ENCODE measurements around the gene ZNF264. TPM values are rescaled to one million over a fixed set of nuclear protein-coding genes. Genes with fewer than 3 reads are reported as not detected.
A peak's percentile ranks its signal among the peaks of the same experiment; 100 is the strongest.
"Not testable (repeated sequence)": the region's sequence is repeated elsewhere in the genome, so short reads cannot be mapped to it uniquely, and the experiment has no call there.

Gene ZNF264
- total and polyA plus RNA-seq, 3 experiments from 2014 or later: 13.0 to 27.8 (median 26.6) TPM

DNA sequence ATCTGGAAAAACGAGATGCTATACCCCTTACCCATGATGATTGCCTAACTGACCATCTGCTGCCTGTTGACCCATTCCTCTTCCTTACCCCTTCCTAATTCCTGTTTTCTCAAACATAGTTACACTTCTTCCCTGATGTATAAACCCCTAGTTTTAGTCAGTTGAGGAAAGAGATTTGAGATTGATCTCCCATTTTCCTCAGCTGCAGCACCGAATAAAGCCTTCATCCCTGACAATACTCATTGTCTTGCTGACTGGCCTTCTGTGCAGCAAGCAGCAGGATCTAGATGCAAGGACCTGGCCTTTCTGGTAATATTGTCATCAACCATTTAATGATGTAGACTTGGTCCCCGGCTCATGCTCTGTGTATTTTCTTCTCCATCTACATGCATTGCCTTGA is 999 bp upstream of the ZNF264 start:
- Mint-ChIP-seq H3K4me3 (peak overlapping the region; percentile 90 to 100 (median 94)), H3K27ac (peak overlapping the region in 6 of 8 donors; percentile 49 to 98 (median 96)), H3K9me3 (peaks cover 7 to 43% (median 25%) of the 10 kb centered on the region in 5 donors), H3K4me1 (peaks cover 33 to 44% (median 42%) of the 10 kb centered on the region in 3 donors), H3K36me3 (peaks cover 19 to 60% (median 50%) of the 10 kb centered on the region in 3 donors), H3K27me3 (peaks cover 8 to 20% of the 10 kb centered on the region in 2 donors)
- Histone ChIP-seq H3K4me1 (ENCODE audit: insufficient read depth, low read length) (peaks cover 25% of the 10 kb centered on the region), H3K4me3 (ENCODE audit: low read length) (no peak overlapping the region), H3K27ac (ENCODE audit: low read depth, low read length) (no peak overlapping the region), H3K27me3 (ENCODE audit: insufficient read depth, low read length, poor library complexity, severe bottlenecking) (no peaks in the 10 kb centered on the region), H3K36me3 (ENCODE audit: insufficient read depth, low read length) (peaks cover 9% of the 10 kb centered on the region), H3K9me3 (ENCODE audit: low read length) (peaks cover 3% of the 10 kb centered on the region)
- CTCF ChIA-PET: no interaction called here
- no peak for DNase-seq
- POLR2A ChIA-PET: no interaction called here

DNA sequence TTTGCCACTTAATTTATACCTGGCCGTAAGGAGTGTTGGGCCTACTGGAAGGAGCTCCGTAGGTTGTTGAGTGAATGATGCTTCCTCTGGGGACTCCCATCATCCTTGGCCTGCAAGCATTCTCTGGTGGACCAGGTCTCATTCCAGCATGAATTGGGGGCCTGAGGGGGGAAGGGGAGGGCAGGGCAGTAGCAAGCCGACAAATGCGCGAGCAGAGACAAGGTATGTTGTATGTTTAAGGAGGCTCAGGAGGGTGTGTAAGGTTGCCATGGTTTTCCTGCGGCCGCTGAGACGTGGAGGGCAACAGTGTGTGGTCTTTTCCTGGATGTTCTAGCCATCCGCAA is 749 bp downstream of the ZNF264 start:
- Histone ChIP-seq H3K27me3 (ENCODE audit: insufficient read depth, low read length, poor library complexity, severe bottlenecking) (no peaks in the 10 kb centered on the region), H3K36me3 (ENCODE audit: insufficient read depth, low read length) (peaks cover 22% of the 10 kb centered on the region), H3K9me3 (ENCODE audit: low read length) (peaks cover 3% of the 10 kb centered on the region), H3K27ac (ENCODE audit: low read depth, low read length) (peak overlapping the region; percentile 86), H3K4me3 (ENCODE audit: low read length) (peak overlapping the region; percentile 91), H3K4me1 (ENCODE audit: insufficient read depth, low read length) (peaks cover 25% of the 10 kb centered on the region)
- no peak for DNase-seq
- H3K36me3 Mint-ChIP-seq: peaks cover 31 to 70% (median 67%) of the 10 kb centered on the region in 3 donors
- peak overlapping the region; percentile 90 to 100 (median 94) for H3K4me3 Mint-ChIP-seq
- peaks cover 7 to 35% (median 22%) of the 10 kb centered on the region in 5 donors for H3K9me3 Mint-ChIP-seq
- H3K27me3 Mint-ChIP-seq: peaks cover 8 to 12% of the 10 kb centered on the region in 2 donors
- CTCF ChIA-PET: interaction anchor here (1.2 kb wide), 1 partner anchor 799 kb away, joined by 3 read pairs; the partner anchor contains the start of gene ZNF582
- peaks cover 36 to 54% (median 51%) of the 10 kb centered on the region in 3 donors for H3K4me1 Mint-ChIP-seq
- POLR2A ChIA-PET: interaction anchor here (0.5 to 0.7 kb wide), 2 partner anchors 991 to 1113 kb away, joined by 3 read pairs; partner anchors contain the start of genes ERVK3-1 and ZNF274
- peak overlapping the region; percentile 90 to 98 (median 94) for H3K27ac Mint-ChIP-seq

DNA sequence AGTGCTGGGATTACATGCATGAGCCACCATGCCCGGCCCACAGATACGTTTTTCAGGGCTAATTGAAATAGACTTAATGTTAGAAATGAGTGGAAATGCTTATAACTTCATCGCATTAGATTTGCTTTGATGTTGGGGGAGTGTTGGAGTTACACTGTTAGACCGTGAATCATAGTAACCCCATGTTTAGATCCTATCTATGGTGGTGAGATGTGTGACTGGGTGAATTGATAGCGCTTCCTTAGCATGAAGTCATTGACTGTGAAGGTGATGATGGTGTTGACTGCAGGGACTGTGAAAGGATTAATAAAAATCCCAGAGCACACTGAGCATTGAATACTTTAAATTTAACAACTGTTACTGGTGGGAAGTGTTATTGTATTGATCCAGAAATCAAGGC is 1.7 kb downstream of the ZNF264 start:
- H3K4me1 Mint-ChIP-seq: peaks cover 38 to 59% (median 54%) of the 10 kb centered on the region in 3 donors
- Histone ChIP-seq H3K9me3 (ENCODE audit: low read length) (peaks cover 3% of the 10 kb centered on the region), H3K36me3 (ENCODE audit: insufficient read depth, low read length) (peaks cover 22% of the 10 kb centered on the region), H3K27me3 (ENCODE audit: insufficient read depth, low read length, poor library complexity, severe bottlenecking) (no peaks in the 10 kb centered on the region), H3K4me1 (ENCODE audit: insufficient read depth, low read length) (peaks cover 25% of the 10 kb centered on the region), H3K27ac (ENCODE audit: low read depth, low read length) (no peak overlapping the region), H3K4me3 (ENCODE audit: low read length) (no peak overlapping the region)
- H3K9me3 Mint-ChIP-seq: peaks cover 4 to 27% (median 15%) of the 10 kb centered on the region in 5 donors
- POLR2A ChIA-PET: interaction anchor here (0.8 kb wide), 1 partner anchor 20 kb away, joined by 3 read pairs; no protein-coding TSS in a partner anchor
- peaks cover 34 to 77% (median 62%) of the 10 kb centered on the region in 3 donors for H3K36me3 Mint-ChIP-seq
- CTCF ChIA-PET: no interaction called here
- H3K27me3 Mint-ChIP-seq: peaks cover 0 to 6% of the 10 kb centered on the region in 2 donors
- no peak for DNase-seq
- H3K27ac Mint-ChIP-seq: peak overlapping the region; percentile 13 to 97 (median 92)
- peak overlapping the region; percentile 90 to 100 (median 94) for H3K4me3 Mint-ChIP-seq

DNA sequence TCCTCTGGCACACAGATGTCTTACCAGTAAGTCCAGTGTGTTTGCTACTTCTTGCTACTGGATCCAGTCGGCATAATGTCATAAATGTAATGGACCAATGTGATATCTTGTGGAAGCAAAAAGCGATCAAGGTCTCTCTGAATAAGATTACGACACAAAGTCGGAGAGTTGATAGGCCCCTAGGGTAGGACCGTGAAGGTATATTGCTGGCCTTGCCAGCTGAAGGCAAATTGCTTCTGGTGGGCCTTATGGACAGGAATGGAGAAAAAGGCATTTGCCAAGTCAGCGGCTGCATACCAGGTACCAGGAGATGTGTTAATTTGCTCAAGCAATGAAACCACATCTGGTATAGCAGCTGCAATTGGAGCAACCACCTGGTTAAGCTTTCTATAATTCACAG is 6.6 kb downstream of the ZNF264 start:
- H3K27ac ChIP-seq (ENCODE audit: low read depth, low read length); POLR2A ChIA-PET; DNase-seq; H3K9me3 Mint-ChIP-seq; H3K9me3 ChIP-seq (ENCODE audit: low read length); H3K27me3 ChIP-seq (ENCODE audit: insufficient read depth, low read length, poor library complexity, severe bottlenecking); H3K4me3 ChIP-seq (ENCODE audit: low read length); H3K4me1 ChIP-seq (ENCODE audit: insufficient read depth, low read length); CTCF ChIA-PET; H3K27me3 Mint-ChIP-seq; H3K4me3 Mint-ChIP-seq; H3K27ac Mint-ChIP-seq: not testable (repeated sequence)
- peaks cover 45 to 82% (median 67%) of the 10 kb centered on the region in 3 donors for H3K4me1 Mint-ChIP-seq
- H3K36me3 Mint-ChIP-seq: peaks cover 46 to 92% (median 58%) of the 10 kb centered on the region in 3 donors
- H3K36me3 ChIP-seq (ENCODE audit: insufficient read depth, low read length): peaks cover 22% of the 10 kb centered on the region

DNA sequence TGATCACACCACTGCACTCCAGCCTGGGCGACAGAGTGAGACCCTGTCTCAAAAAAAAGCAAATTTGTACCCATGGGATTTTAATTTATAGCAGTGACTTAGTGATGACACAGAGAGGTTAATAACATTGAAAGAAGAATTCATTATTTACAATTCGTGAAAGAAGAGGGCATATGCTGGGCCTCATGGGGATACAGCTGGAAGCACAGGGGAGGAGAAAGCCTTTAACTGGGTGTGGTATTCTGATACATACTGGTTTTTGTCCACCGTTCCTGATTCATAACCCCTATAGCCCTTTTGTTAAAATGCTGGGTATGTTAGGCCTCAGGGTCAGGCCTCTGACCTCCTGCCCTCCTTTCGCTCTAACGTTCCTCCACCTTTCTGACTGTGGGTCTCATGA is 10.9 kb downstream of the ZNF264 start:
- H3K9me3 ChIP-seq (ENCODE audit: low read length): no peaks in the 10 kb centered on the region
- H3K36me3 ChIP-seq (ENCODE audit: insufficient read depth, low read length): peaks cover 11% of the 10 kb centered on the region

DNA sequence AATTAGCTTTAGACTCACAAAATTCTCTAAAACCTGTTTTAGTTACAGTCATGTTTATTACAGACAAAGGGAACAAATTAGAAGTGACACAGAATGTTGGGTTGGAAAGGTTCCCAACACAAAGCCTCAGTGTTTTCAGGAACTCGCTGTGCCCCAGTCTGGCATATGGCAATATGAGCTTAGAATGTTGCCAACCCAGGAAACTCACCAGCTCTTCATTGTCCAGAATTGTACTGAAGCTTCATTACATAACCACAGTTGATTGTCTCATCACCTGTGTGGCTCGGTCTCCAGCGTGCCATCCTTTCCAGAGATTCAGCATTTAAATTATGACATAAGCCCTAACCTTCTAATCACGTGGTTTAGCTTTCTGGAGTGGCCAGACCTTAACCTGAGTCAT is 19.1 kb downstream of the ZNF264 start:
- POLR2A ChIA-PET: no interaction called here
- Histone ChIP-seq H3K27ac (ENCODE audit: low read depth, low read length) (no peak overlapping the region), H3K4me1 (ENCODE audit: insufficient read depth, low read length) (no peaks in the 10 kb centered on the region), H3K4me3 (ENCODE audit: low read length) (no peak overlapping the region), H3K36me3 (ENCODE audit: insufficient read depth, low read length) (peaks cover 32% of the 10 kb centered on the region), H3K9me3 (ENCODE audit: low read length) (peaks cover 24% of the 10 kb centered on the region), H3K27me3 (ENCODE audit: insufficient read depth, low read length, poor library complexity, severe bottlenecking) (no peaks in the 10 kb centered on the region)
- Mint-ChIP-seq H3K4me1 (peaks cover 8 to 29% (median 12%) of the 10 kb centered on the region in 3 donors), H3K9me3 (peaks cover 0 to 51% (median 6%) of the 10 kb centered on the region in 5 donors), H3K4me3 (no peak overlapping the region), H3K27me3 (no peaks in the 10 kb centered on the region), H3K27ac (no peak overlapping the region), H3K36me3 (peaks cover 48 to 83% (median 78%) of the 10 kb centered on the region in 3 donors)
- DNase-seq: no peak
- CTCF ChIA-PET: no interaction called here

More for the DNA sequence above, 10.9 kb downstream of the ZNF264 start:
- H3K9me3 Mint-ChIP-seq: peaks cover 0 to 17% (median 0%) of the 10 kb centered on the region in 5 donors
- no peaks in the 10 kb centered on the region for H3K27me3 Mint-ChIP-seq
- peaks cover 33 to 84% (median 49%) of the 10 kb centered on the region in 3 donors for H3K36me3 Mint-ChIP-seq
- H3K4me3 Mint-ChIP-seq: no peak overlapping the region
- Histone ChIP-seq H3K27ac (ENCODE audit: low read depth, low read length) (no peak overlapping the region), H3K4me1 (ENCODE audit: insufficient read depth, low read length) (no peaks in the 10 kb centered on the region), H3K4me3 (ENCODE audit: low read length) (no peak overlapping the region), H3K27me3 (ENCODE audit: insufficient read depth, low read length, poor library complexity, severe bottlenecking) (no peaks in the 10 kb centered on the region)
- no peak for DNase-seq
- CTCF ChIA-PET: no interaction called here
- H3K4me1 Mint-ChIP-seq: peaks cover 38 to 70% (median 52%) of the 10 kb centered on the region in 3 donors
- no peak overlapping the region for H3K27ac Mint-ChIP-seq
- POLR2A ChIA-PET: no interaction called here

DNA sequence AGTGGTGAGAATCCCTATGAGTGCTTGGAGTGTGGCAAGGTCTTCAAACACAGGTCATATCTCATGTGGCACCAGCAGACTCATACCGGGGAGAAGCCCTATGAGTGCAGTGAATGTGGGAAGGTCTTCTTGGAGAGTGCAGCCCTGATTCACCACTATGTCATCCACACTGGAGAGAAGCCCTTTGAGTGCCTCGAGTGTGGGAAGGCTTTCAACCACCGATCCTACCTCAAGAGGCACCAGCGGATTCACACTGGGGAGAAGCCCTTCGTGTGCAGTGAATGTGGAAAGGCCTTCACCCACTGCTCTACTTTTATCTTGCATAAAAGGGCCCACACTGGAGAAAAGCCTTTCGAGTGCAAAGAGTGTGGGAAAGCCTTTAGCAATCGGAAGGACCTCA is 20.8 kb downstream of the ZNF264 start:
- Mint-ChIP-seq H3K4me3 (no peak overlapping the region), H3K4me1 (peaks cover 11 to 35% (median 17%) of the 10 kb centered on the region in 3 donors), H3K36me3 (peaks cover 49 to 84% (median 78%) of the 10 kb centered on the region in 3 donors), H3K27ac (no peak overlapping the region), H3K9me3 (peaks cover 0 to 59% (median 6%) of the 10 kb centered on the region in 5 donors), H3K27me3 (no peaks in the 10 kb centered on the region)
- Histone ChIP-seq H3K4me3 (ENCODE audit: low read length) (peak overlapping the region; percentile 16), H3K27ac (ENCODE audit: low read depth, low read length) (no peak overlapping the region), H3K9me3 (ENCODE audit: low read length) (peaks cover 24% of the 10 kb centered on the region), H3K36me3 (ENCODE audit: insufficient read depth, low read length) (peaks cover 25% of the 10 kb centered on the region), H3K27me3 (ENCODE audit: insufficient read depth, low read length, poor library complexity, severe bottlenecking) (no peaks in the 10 kb centered on the region), H3K4me1 (ENCODE audit: insufficient read depth, low read length) (no peaks in the 10 kb centered on the region)
- POLR2A ChIA-PET: no interaction called here
- DNase-seq: no peak
- CTCF ChIA-PET: no interaction called here

DNA sequence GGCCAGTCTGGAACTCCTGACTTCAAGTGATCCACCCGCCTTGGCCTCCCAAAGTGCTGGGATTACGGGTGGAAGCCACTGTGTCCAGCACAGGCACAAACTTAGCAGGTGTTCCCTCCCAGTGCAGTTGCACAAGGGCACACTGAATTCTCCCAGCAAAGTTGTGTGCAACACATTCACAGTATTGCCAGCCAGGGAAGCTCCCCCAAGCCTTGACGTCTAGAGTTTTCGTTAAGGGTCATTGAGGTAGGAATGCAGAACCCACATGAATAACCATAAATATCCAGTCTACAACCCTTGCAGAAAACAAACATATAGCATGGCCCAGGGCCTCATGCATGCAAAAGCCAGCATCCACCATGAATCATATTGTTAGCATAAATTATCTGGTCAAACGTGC is 36.2 kb downstream of the ZNF264 start:
- Mint-ChIP-seq H3K4me3 (no peak overlapping the region), H3K9me3 (peaks cover 0 to 27% (median 0%) of the 10 kb centered on the region in 5 donors), H3K4me1 (peaks cover 0 to 4% (median under 1%) of the 10 kb centered on the region in 3 donors), H3K36me3 (peaks cover 0 to 18% (median 1%) of the 10 kb centered on the region in 3 donors), H3K27ac (peak overlapping the region in 1 of 8 donors; percentile 29), H3K27me3 (no peaks in the 10 kb centered on the region)
- no peak overlapping the region for H3K27ac ChIP-seq (ENCODE audit: low read depth, low read length)
- POLR2A ChIA-PET: no interaction called here
- no peak overlapping the region for H3K4me3 ChIP-seq (ENCODE audit: low read length)
- no peaks in the 10 kb centered on the region for H3K36me3 ChIP-seq (ENCODE audit: insufficient read depth, low read length)
- H3K9me3 ChIP-seq (ENCODE audit: low read length): no peaks in the 10 kb centered on the region
- H3K27me3 ChIP-seq (ENCODE audit: insufficient read depth, low read length, poor library complexity, severe bottlenecking): no peaks in the 10 kb centered on the region
- DNase-seq: no peak
- CTCF ChIA-PET: no interaction called here
- no peaks in the 10 kb centered on the region for H3K4me1 ChIP-seq (ENCODE audit: insufficient read depth, low read length)
